C4-2B (cell line): ENCODE results near the gene SRRM2.

Experiments used
- ZFX ChIP-seq: fragments of 450-650 bp; IDR thresholded peaks from 2 replicates; pipeline ENCODE4 v1.6.1; 2017
- TF ChIP-seq, protein P1 (sequence below): fragments of 450-650 bp; conservative IDR thresholded peaks from 2 replicates; pipeline ENCODE4 v1.5.1; 2017; ENCODE audit warnings: mild to moderate bottlenecking

DNA sequence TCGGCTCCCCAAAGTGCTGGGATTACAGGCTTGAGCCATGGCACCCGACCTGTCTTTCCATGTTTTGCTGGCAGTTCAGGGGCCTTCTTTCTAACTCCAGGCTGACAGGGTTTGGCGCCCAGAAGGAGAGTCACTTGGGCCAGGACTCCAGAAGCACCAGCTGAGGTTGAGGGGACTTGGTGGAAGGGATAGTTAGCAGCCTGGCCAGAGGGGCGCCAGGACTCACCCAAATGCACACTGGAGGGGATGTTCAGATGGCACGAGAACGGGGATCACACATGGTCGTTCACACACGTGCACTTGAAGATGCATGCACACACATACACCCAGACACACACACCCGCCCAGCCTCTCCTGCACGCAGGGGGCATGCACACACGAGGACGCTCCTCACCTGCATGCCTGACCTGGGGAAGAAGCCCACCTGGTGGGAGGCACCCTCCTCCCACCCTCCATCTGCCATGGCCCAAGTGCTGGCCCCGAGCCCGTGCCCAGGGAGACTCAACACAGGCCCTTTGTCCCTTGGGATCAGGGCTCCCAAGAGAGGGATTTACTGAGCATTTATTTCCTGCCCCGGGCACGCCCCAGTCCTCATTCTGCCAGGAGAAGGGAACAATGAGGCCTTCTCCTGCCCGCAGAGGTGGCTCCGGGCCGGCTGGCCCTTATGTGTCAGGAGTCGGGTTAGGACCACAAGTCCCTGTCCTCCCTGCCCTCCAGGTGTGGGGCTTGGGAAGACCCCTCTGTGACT, 62.3 kb downstream of the SRRM2 start:
- TF ChIP-seq, protein P1, sequence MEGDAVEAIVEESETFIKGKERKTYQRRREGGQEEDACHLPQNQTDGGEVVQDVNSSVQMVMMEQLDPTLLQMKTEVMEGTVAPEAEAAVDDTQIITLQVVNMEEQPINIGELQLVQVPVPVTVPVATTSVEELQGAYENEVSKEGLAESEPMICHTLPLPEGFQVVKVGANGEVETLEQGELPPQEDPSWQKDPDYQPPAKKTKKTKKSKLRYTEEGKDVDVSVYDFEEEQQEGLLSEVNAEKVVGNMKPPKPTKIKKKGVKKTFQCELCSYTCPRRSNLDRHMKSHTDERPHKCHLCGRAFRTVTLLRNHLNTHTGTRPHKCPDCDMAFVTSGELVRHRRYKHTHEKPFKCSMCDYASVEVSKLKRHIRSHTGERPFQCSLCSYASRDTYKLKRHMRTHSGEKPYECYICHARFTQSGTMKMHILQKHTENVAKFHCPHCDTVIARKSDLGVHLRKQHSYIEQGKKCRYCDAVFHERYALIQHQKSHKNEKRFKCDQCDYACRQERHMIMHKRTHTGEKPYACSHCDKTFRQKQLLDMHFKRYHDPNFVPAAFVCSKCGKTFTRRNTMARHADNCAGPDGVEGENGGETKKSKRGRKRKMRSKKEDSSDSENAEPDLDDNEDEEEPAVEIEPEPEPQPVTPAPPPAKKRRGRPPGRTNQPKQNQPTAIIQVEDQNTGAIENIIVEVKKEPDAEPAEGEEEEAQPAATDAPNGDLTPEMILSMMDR: no peak
- no peak for TF ChIP-seq ZFX
